ENCODE results near the gene BMPR1A.

GRCh38 chr10:86941426-86941825 lies 185.0 kb downstream of the BMPR1A start:
- no peak for TF ChIP-seq CTCF (IDR thresholded peaks at IDR 0.05)
- no peak for TF ChIP-seq POLR2A (IDR thresholded peaks at IDR 0.05)
